Activated naive CD4-positive, alpha-beta T cell treated with anti-CD3 and anti-CD28 coated beads, Interleukin-2, amount 10 ng/mL, durations not matched to agents 7 days and 5 days (primary cell): ENCODE measurements around the gene HIGD1C.
"Not testable (repeated sequence)": the region's sequence is repeated elsewhere in the genome, so short reads cannot be mapped to it uniquely, and the experiment has no call there.

ENCODE experiments used
- CTCF ChIA-PET: fragments of 350-600 bp; sonication (Branson Sonifier 250); formaldehyde crosslinking; loops from one replicate; lab custom pipeline; 2021; ENCODE audit warnings: antibody characterized with exemption; lab: Charles Lee
- DNase-seq: peaks from one replicate; pipeline ENCODE4 v3.0.0-alpha.2; 2020
- H3K27ac Mint-ChIP-seq: one replicate; pipeline ENCODE4 v1.8.0; 2021; ENCODE audit warnings: mild to moderate bottlenecking, moderate library complexity, mixed read lengths
- H3K27me3 Mint-ChIP-seq: one replicate; pipeline ENCODE4 v1.8.0; 2021; ENCODE audit warnings: mild to moderate bottlenecking, mixed read lengths
- H3K36me3 Mint-ChIP-seq: one replicate; pipeline ENCODE4 v1.8.0; 2021; ENCODE audit warnings: mixed read lengths
- H3K4me1 Mint-ChIP-seq: one replicate; pipeline ENCODE4 v1.8.0; 2021; ENCODE audit warnings: mixed read lengths
- H3K4me3 Mint-ChIP-seq: one replicate; pipeline ENCODE4 v1.8.0; 2021; ENCODE audit warnings: mild to moderate bottlenecking, moderate library complexity, mixed read lengths
- H3K9me3 Mint-ChIP-seq: one replicate; pipeline ENCODE4 v1.8.0; 2021; ENCODE audit warnings: mixed read lengths

Gene HIGD1C

GRCh38 chr12:51004504-51004903 lies 52.2 kb downstream of the HIGD1C start:
- H3K27me3 Mint-ChIP-seq = no peaks in the 10 kb centered on the region
- no peak overlapping the region for H3K4me3 Mint-ChIP-seq
- peaks cover 9% of the 10 kb centered on the region for H3K4me1 Mint-ChIP-seq
- CTCF ChIA-PET = interaction anchor here (1.4 kb wide), 1 partner anchor 18 kb away, joined by 3 read pairs; no protein-coding TSS in a partner anchor
- H3K9me3 Mint-ChIP-seq = no peaks in the 10 kb centered on the region
- peaks cover 38% of the 10 kb centered on the region for H3K36me3 Mint-ChIP-seq
- no peak for DNase-seq
- H3K27ac Mint-ChIP-seq = no peak overlapping the region

- Mint-ChIP-seq H3K4me3 (no peak overlapping the region), H3K4me1 (peaks cover 14% of the 10 kb centered on the region), H3K27me3 (no peaks in the 10 kb centered on the region), H3K9me3 (no peaks in the 10 kb centered on the region), H3K27ac (no peak overlapping the region), H3K36me3 (peaks cover 36% of the 10 kb centered on the region)
- CTCF ChIA-PET = no interaction called here
- no peak for DNase-seq
Observed at GRCh38 chr12:51005030-51005429, 52.7 kb downstream of the HIGD1C start.

GRCh38 chr12:51005671-51006070 lies 53.3 kb downstream of the HIGD1C start:
- CTCF ChIA-PET = no interaction called here
- H3K4me3 Mint-ChIP-seq = no peak overlapping the region
- peaks cover 30% of the 10 kb centered on the region for H3K36me3 Mint-ChIP-seq
- no peaks in the 10 kb centered on the region for H3K9me3 Mint-ChIP-seq
- peaks cover 20% of the 10 kb centered on the region for H3K4me1 Mint-ChIP-seq
- no peak overlapping the region for H3K27ac Mint-ChIP-seq
- DNase-seq = no peak
- H3K27me3 Mint-ChIP-seq = no peaks in the 10 kb centered on the region

GRCh38 chr12:51008329-51009055 lies 56.1 kb downstream of the HIGD1C start:
- CTCF ChIA-PET = interaction anchor here (1.3 to 2.8 kb wide), 3 partner anchors 9 to 244 kb away, joined by 5 to 14 read pairs (median 6); no protein-coding TSS in a partner anchor
- peaks cover 29% of the 10 kb centered on the region for H3K36me3 Mint-ChIP-seq
- H3K27ac Mint-ChIP-seq = peak overlapping the region; percentile 75
- H3K27me3 Mint-ChIP-seq = no peaks in the 10 kb centered on the region
- peaks cover 35% of the 10 kb centered on the region for H3K4me1 Mint-ChIP-seq
- no peak for DNase-seq
- no peaks in the 10 kb centered on the region for H3K9me3 Mint-ChIP-seq
- peak overlapping the region; percentile 39 for H3K4me3 Mint-ChIP-seq

GRCh38 chr12:51009056-51009440 lies 56.7 kb downstream of the HIGD1C start:
- Mint-ChIP-seq H3K27me3 (no peaks in the 10 kb centered on the region), H3K9me3 (no peaks in the 10 kb centered on the region), H3K36me3 (peaks cover 25% of the 10 kb centered on the region), H3K27ac (peak overlapping the region; percentile 75), H3K4me1 (peaks cover 36% of the 10 kb centered on the region), H3K4me3 (peak overlapping the region; percentile 39)
- DNase-seq = peak; percentile 75
- CTCF ChIA-PET = interaction anchor here (1.3 to 2.8 kb wide), 3 partner anchors 10 to 244 kb away, joined by 5 to 14 read pairs (median 6); no protein-coding TSS in a partner anchor

- Mint-ChIP-seq H3K36me3 (peaks cover 10% of the 10 kb centered on the region), H3K27me3 (no peaks in the 10 kb centered on the region), H3K9me3 (no peaks in the 10 kb centered on the region), H3K4me1 (peaks cover 36% of the 10 kb centered on the region), H3K27ac (no peak overlapping the region), H3K4me3 (no peak overlapping the region)
- CTCF ChIA-PET = interaction anchor here (1.2 kb wide), 1 partner anchor 16 kb away, joined by 3 read pairs; no protein-coding TSS in a partner anchor
- no peak for DNase-seq
Observed at GRCh38 chr12:51011955-51012354, 59.6 kb downstream of the HIGD1C start.

- CTCF ChIA-PET = interaction anchor here (0.5 kb wide), 1 partner anchor 15 kb away, joined by 3 read pairs; no protein-coding TSS in a partner anchor
- no peaks in the 10 kb centered on the region for H3K27me3 Mint-ChIP-seq
Observed at GRCh38 chr12:51012570-51013236, 60.4 kb downstream of the HIGD1C start.

GRCh38 chr12:51013441-51013840 lies 61.1 kb downstream of the HIGD1C start:
- Mint-ChIP-seq H3K4me1 (peaks cover 39% of the 10 kb centered on the region), H3K4me3 (no peak overlapping the region), H3K36me3 (peaks cover 6% of the 10 kb centered on the region), H3K9me3 (no peaks in the 10 kb centered on the region), H3K27ac (no peak overlapping the region), H3K27me3 (no peaks in the 10 kb centered on the region)
- DNase-seq = no peak
- CTCF ChIA-PET = no interaction called here

More at GRCh38 chr12:51012570-51013236, 60.4 kb downstream of the HIGD1C start:
- no peak overlapping the region for H3K4me3 Mint-ChIP-seq
- peaks cover 8% of the 10 kb centered on the region for H3K36me3 Mint-ChIP-seq
- H3K27ac Mint-ChIP-seq = no peak overlapping the region
- no peak for DNase-seq
- peaks cover 38% of the 10 kb centered on the region for H3K4me1 Mint-ChIP-seq
- H3K9me3 Mint-ChIP-seq = no peaks in the 10 kb centered on the region

GRCh38 chr12:51014467-51014866 lies 62.1 kb downstream of the HIGD1C start:
- H3K9me3 Mint-ChIP-seq, H3K27ac Mint-ChIP-seq, H3K4me3 Mint-ChIP-seq, DNase-seq, H3K27me3 Mint-ChIP-seq, H3K36me3 Mint-ChIP-seq, CTCF ChIA-PET: not testable (repeated sequence)
- H3K4me1 Mint-ChIP-seq = peaks cover 33% of the 10 kb centered on the region

- Mint-ChIP-seq H3K27ac (no peak overlapping the region), H3K36me3 (peaks cover 5% of the 10 kb centered on the region), H3K27me3 (no peaks in the 10 kb centered on the region), H3K4me1 (peaks cover 35% of the 10 kb centered on the region), H3K9me3 (no peaks in the 10 kb centered on the region), H3K4me3 (no peak overlapping the region)
- CTCF ChIA-PET = no interaction called here
- no peak for DNase-seq
Observed at GRCh38 chr12:51017452-51017851, 65.1 kb downstream of the HIGD1C start.

- Mint-ChIP-seq H3K4me1 (peaks cover 37% of the 10 kb centered on the region), H3K36me3 (peaks cover 6% of the 10 kb centered on the region), H3K9me3 (no peaks in the 10 kb centered on the region), H3K4me3 (no peak overlapping the region), H3K27ac (no peak overlapping the region), H3K27me3 (no peaks in the 10 kb centered on the region)
- DNase-seq = no peak
- CTCF ChIA-PET = no interaction called here
Observed at GRCh38 chr12:51018956-51019355, 66.6 kb downstream of the HIGD1C start.

- Mint-ChIP-seq H3K4me1 (peaks cover 46% of the 10 kb centered on the region), H3K27ac (no peak overlapping the region), H3K4me3 (no peak overlapping the region), H3K9me3 (no peaks in the 10 kb centered on the region), H3K36me3 (peaks cover 11% of the 10 kb centered on the region), H3K27me3 (no peaks in the 10 kb centered on the region)
- CTCF ChIA-PET = no interaction called here
- DNase-seq = no peak
Observed at GRCh38 chr12:51019927-51020326, 67.6 kb downstream of the HIGD1C start.
